Measurements from ENCODE around the gene NRM.
"Not testable (repeated sequence)": the region's sequence is repeated elsewhere in the genome, so short reads cannot be mapped to it uniquely, and the experiment has no call there.

The NRM gene

GRCh38 chr6:30687659-30688431 lies 2.9 kb downstream of the NRM start:
- DNase-seq = peak in 1 of 2 experiments; percentile 63

GRCh38 chr6:30686908-30687658 lies 3.7 kb downstream of the NRM start:
- peak; percentile 76 to 94 for DNase-seq

GRCh38 chr6:30686009-30686907 lies 4.5 kb downstream of the NRM start, which contains the start of gene PPP1R18:
TSS of gene PPP1R18 (minus strand) at chr6:30686645. CDS start at chr6:30686018, 627 bp downstream.
- DNase-seq = peak in 1 of 2 experiments; percentile 77

GRCh38 chr6:30685157-30686008 lies 5.4 kb downstream of the NRM start:
- no peak for DNase-seq

GRCh38 chr6:30684386-30685156 lies 6.2 kb downstream of the NRM start:
- no peak for DNase-seq

GRCh38 chr6:30683980-30684338 lies 6.8 kb downstream of the NRM start:
- no peak for DNase-seq

GRCh38 chr6:30683183-30683979 lies 7.4 kb downstream of the NRM start:
- DNase-seq = no peak

- no peak for DNase-seq
Observed at GRCh38 chr6:30682143-30683117, 8.4 kb downstream of the NRM start.

GRCh38 chr6:30681766-30682142 lies 9.0 kb downstream of the NRM start:
- DNase-seq = no peak

GRCh38 chr6:30679765-30680535 lies 10.8 kb downstream of the NRM start:
- DNase-seq = no peak

- DNase-seq = peak; percentile 42 to 86
Observed at GRCh38 chr6:30678964-30679726, 11.6 kb downstream of the NRM start.

- DNase-seq = no peak
Observed at GRCh38 chr6:30676660-30677285, 14.0 kb downstream of the NRM start.

GRCh38 chr6:30672445-30673253 lies 18.1 kb downstream of the NRM start, which contains the start of gene DHX16:
TSS of gene DHX16 (minus strand) at chr6:30673006. CDS start at chr6:30672841, 165 bp downstream.
- peak; percentile 94 to 97 for DNase-seq

GRCh38 chr6:30670760-30671527 lies 19.8 kb downstream of the NRM start:
- no peak for DNase-seq

- DNase-seq = not testable (repeated sequence)
Observed at GRCh38 chr6:30666300-30666699, 24.5 kb downstream of the NRM start.
